ELR (cell line): ENCODE results near the gene ZNF490.
"Not testable (repeated sequence)": the region's sequence is repeated elsewhere in the genome, so short reads cannot be mapped to it uniquely, and the experiment has no call there.

Source experiments
- DNase-seq: peaks from one replicate; pipeline ENCODE4 v3.0.0-alpha.2; 2015; ENCODE audit warnings: low read depth

ZNF490 gene

GRCh38 chr19:12610540-12611360 is at the start of gene ZNF490, which contains the start of gene ZNF791:
Gene ZNF490 (minus strand): TSS chr19:12610813. CDS start chr19:12610680, 133 bp downstream.
Gene ZNF791 (plus strand): TSS chr19:12610920. CDS start chr19:12611080, 160 bp downstream.
- DNase-seq = peak; percentile 99

- DNase-seq = no peak
Observed at GRCh38 chr19:12657966-12658365, 47.4 kb upstream of the ZNF490 start.

GRCh38 chr19:12656899-12657571 is 46.4 kb upstream of the ZNF490 start:
- DNase-seq = peak; percentile 19

GRCh38 chr19:12655546-12655945 is 44.9 kb upstream of the ZNF490 start:
- DNase-seq = no peak

- no peak for DNase-seq
Observed at GRCh38 chr19:12652219-12652618, 41.6 kb upstream of the ZNF490 start.

GRCh38 chr19:12649941-12650340 is 39.3 kb upstream of the ZNF490 start:
- DNase-seq = no peak

- no peak for DNase-seq
Observed at GRCh38 chr19:12648088-12648487, 37.5 kb upstream of the ZNF490 start.

- DNase-seq = peak; percentile 41
Observed at GRCh38 chr19:12647490-12648071, 37.0 kb upstream of the ZNF490 start.

- no peak for DNase-seq
Observed at GRCh38 chr19:12647047-12647446, 36.4 kb upstream of the ZNF490 start.

- DNase-seq = no peak
Observed at GRCh38 chr19:12646551-12646950, 35.9 kb upstream of the ZNF490 start.

GRCh38 chr19:12643716-12644115 is 33.1 kb upstream of the ZNF490 start:
- not testable (repeated sequence) for DNase-seq

- no peak for DNase-seq
Observed at GRCh38 chr19:12642506-12642905, 31.9 kb upstream of the ZNF490 start.

- DNase-seq = no peak
Observed at GRCh38 chr19:12641456-12641855, 30.8 kb upstream of the ZNF490 start.

- peak; percentile 85 for DNase-seq
Observed at GRCh38 chr19:12639901-12640613, 29.4 kb upstream of the ZNF490 start.

- DNase-seq = no peak
Observed at GRCh38 chr19:12638611-12639182, 28.1 kb upstream of the ZNF490 start.

GRCh38 chr19:12636631-12637030 is 26.0 kb upstream of the ZNF490 start:
- no peak for DNase-seq

- DNase-seq = no peak
Observed at GRCh38 chr19:12629215-12629614, 18.6 kb upstream of the ZNF490 start.

- no peak for DNase-seq
Observed at GRCh38 chr19:12628040-12629022, 17.7 kb upstream of the ZNF490 start.

- DNase-seq = no peak
Observed at GRCh38 chr19:12626958-12627357, 16.3 kb upstream of the ZNF490 start.

- DNase-seq = peak; percentile 53
Observed at GRCh38 chr19:12623361-12624031, 12.9 kb upstream of the ZNF490 start.
